SK-N-SH (cell line): Measurements from ENCODE around the gene EEFSEC. TPM values are rescaled to one million over a fixed set of nuclear protein-coding genes. Genes with fewer than 3 reads are reported as not detected.
"Not testable (repeated sequence)": the region's sequence is repeated elsewhere in the genome, so short reads cannot be mapped to it uniquely, and the experiment has no call there.

Experiments
- CTCF ChIA-PET: fragments of 300-600, 350-600 bp; formaldehyde crosslinking; extraction: SDS; loops from one replicate; lab custom pipeline; 2021; lab: Yijun Ruan, JAX
- POLR2A ChIA-PET: fragments of 350-600 bp; sonication (Branson Sonifier 250); formaldehyde crosslinking; extraction: SDS; loops from one replicate; lab custom pipeline; 2020; ENCODE audit warnings: antibody characterized with exemption, inconsistent platforms; lab: Yijun Ruan, JAX
- DNase-seq: peaks from one replicate; pipeline ENCODE4 v3.0.0; 2012
- H2AFZ ChIP-seq: fragments of 200-600 bp; sonication (generic); 2 replicates; pipeline ENCODE4 v1.8.1; 2016; ENCODE audit warnings: antibody characterized with exemption, mild to moderate bottlenecking, low read depth
- H3F3A ChIP-seq: fragments of 200-600 bp; sonication (generic); replicated peaks from 2 replicates; pipeline ENCODE3; 2016; ENCODE audit warnings: antibody characterized with exemption, mild to moderate bottlenecking; ENCODE audit not compliant: insufficient read depth
- H3K27ac ChIP-seq, 2 experiments: fragments of 200-500 bp in 1 of 2; fragments of 200-600 bp in 1 of 2; sonication (Bioruptor generic) in 1 of 2; sonication (generic), shearing (Covaris generic) in 1 of 2; 2 replicates each; pipeline versions ENCODE4 v1.5.1 to v1.6.1; 2014 to 2016; ENCODE audit warnings: low read depth in 2 of 2, inconsistent platforms in 1 of 2, low read length in 1 of 2, mild to moderate bottlenecking in 1 of 2, mixed read lengths in 1 of 2
- H3K27me3 ChIP-seq: fragments of 200-600 bp; sonication (generic), shearing (Covaris generic); 2 replicates; pipeline ENCODE4 v1.6.1; 2016; ENCODE audit warnings: mixed run types; ENCODE audit not compliant: insufficient read depth
- H3K36me3 ChIP-seq, 2 experiments: fragments of 200-500 bp in 1 of 2; fragments of 200-600 bp in 1 of 2; sonication (Bioruptor generic) in 1 of 2; sonication (generic) in 1 of 2; replicated peaks in 1 of 2; 2 replicates each; pipeline versions ENCODE3 to v1.5.1; 2014 to 2016; ENCODE audit warnings: low read length in 1 of 2, mild to moderate bottlenecking in 1 of 2; ENCODE audit not compliant: insufficient read depth in 2 of 2, control insufficient read depth in 1 of 2
- H3K4me1 ChIP-seq, 2 experiments: fragments of 200-500 bp in 1 of 2; fragments of 200-600 bp in 1 of 2; sonication (Bioruptor generic) in 1 of 2; sonication (generic), shearing (Covaris generic) in 1 of 2; 2 replicates each; pipeline versions ENCODE4 v1.5.1 to v1.6.1; 2014 to 2016; ENCODE audit warnings: low read depth in 1 of 2, low read length in 1 of 2, mixed run types in 1 of 2; ENCODE audit not compliant: insufficient read depth in 2 of 2, control insufficient read depth in 1 of 2
- H3K4me2 ChIP-seq: fragments of 200-600 bp; sonication (generic), shearing (Covaris generic); 2 replicates; pipeline ENCODE4 v1.6.1; 2017; ENCODE audit warnings: mixed run types
- H3K4me3 ChIP-seq, 2 experiments: fragments of 200-500 bp in 1 of 2; fragments of 200-600 bp in 1 of 2; sonication (Bioruptor generic) in 1 of 2; sonication (generic), shearing (Covaris generic) in 1 of 2; 2 replicates each; pipeline versions ENCODE4 v1.5.1 to v1.8.1; 2014 to 2016; ENCODE audit warnings: low read depth in 2 of 2, inconsistent platforms in 1 of 2, low read length in 1 of 2, mild to moderate bottlenecking in 1 of 2, mixed read lengths in 1 of 2, moderate library complexity in 1 of 2
- H3K79me2 ChIP-seq: fragments of 200-600 bp; sonication (generic); 2 replicates; pipeline ENCODE4 v1.8.1; 2017; ENCODE audit warnings: mild to moderate bottlenecking; ENCODE audit not compliant: insufficient read depth
- H3K9ac ChIP-seq: fragments of 200-600 bp; sonication (generic); 2 replicates; pipeline ENCODE4 v1.6.1; 2017; ENCODE audit warnings: mixed run types
- H3K9me2 ChIP-seq: fragments of 200-600 bp; sonication (generic); 2 replicates; pipeline ENCODE4 v1.6.1; 2017; ENCODE audit warnings: mixed run types
- H3K9me3 ChIP-seq: fragments of 200-600 bp; sonication (generic); 2 replicates; pipeline ENCODE4 v1.6.1; 2017; ENCODE audit warnings: mixed run types, mild to moderate bottlenecking, moderate library complexity
- H4K20me1 ChIP-seq: fragments of 200-600 bp; sonication (generic); 2 replicates; pipeline ENCODE4 v1.6.1; 2017; ENCODE audit warnings: mild to moderate bottlenecking, mixed run types; ENCODE audit not compliant: insufficient read depth
- ELF1 ChIP-seq: IDR thresholded peaks from 2 replicates; pipeline ENCODE4 v1.4.0; 2012
- EZH2phosphoT487 ChIP-seq: fragments of 200-600 bp; sonication (generic); IDR thresholded peaks from 2 replicates; pipeline ENCODE4 v1.6.1; 2017; ENCODE audit warnings: low read depth, mixed run types, mild to moderate bottlenecking, antibody characterized with exemption, moderate library complexity, borderline replicate concordance
- FOSL2 ChIP-seq: IDR thresholded peaks from 2 replicates; pipeline ENCODE4 v1.4.0; 2012; ENCODE audit warnings: low read depth, mild to moderate bottlenecking, moderate library complexity, borderline replicate concordance
- JUND ChIP-seq: IDR thresholded peaks from 2 replicates; pipeline ENCODE4 v1.4.0; 2012
- POLR2AphosphoS5 ChIP-seq: IDR thresholded peaks from 2 replicates; pipeline ENCODE4 v1.6.1; 2012; ENCODE audit warnings: low read depth, low read length
- RFX5 ChIP-seq: IDR thresholded peaks from 2 replicates; pipeline ENCODE4 v1.6.1; 2012; ENCODE audit warnings: mild to moderate bottlenecking, improper control_type of control experiment, low read length
- SIN3A ChIP-seq: IDR thresholded peaks from 2 replicates; pipeline ENCODE4 v1.6.1; 2012; ENCODE audit warnings: low read depth, mild to moderate bottlenecking, low read length, moderate library complexity, borderline replicate concordance
- TEAD4 ChIP-seq: IDR thresholded peaks from 2 replicates; pipeline ENCODE4 v1.4.0; 2012; ENCODE audit warnings: mild to moderate bottlenecking, borderline replicate concordance; ENCODE audit not compliant: insufficient read depth
- WGBS: methylation state at CpG from one replicate; pipeline ENCODE4 v1.1.6; 2017; ENCODE audit warnings: low lambda C conversion rate; 5-methylcytosine and 5-hydroxymethylcytosine counted together
- polyA plus RNA-seq, 3 experiments: library from polyadenylated mRNA; depleted of rRNA; stranded (reverse); fragments of >200 nt; gene quantifications; 2 replicates each; pipeline ENCODE4 v1.2.3, GENCODE V29; 2012
- TF ChIP-seq, protein P1 (sequence below): IDR thresholded peaks from 2 replicates; pipeline ENCODE4 v1.4.0; 2012; ENCODE audit warnings: low read depth
- TF ChIP-seq, protein P2 (sequence below): IDR thresholded peaks from 2 replicates; pipeline ENCODE4 v1.4.0; 2012; ENCODE audit warnings: low read depth, borderline replicate concordance
- TF ChIP-seq, protein P3 (sequence below): IDR thresholded peaks from 2 replicates; pipeline ENCODE4 v1.6.1; 2012; ENCODE audit warnings: mild to moderate bottlenecking, low read depth, low read length, moderate library complexity
- TF ChIP-seq, protein P4 (sequence below): IDR thresholded peaks from 2 replicates; pipeline ENCODE4 v1.4.0; 2012; ENCODE audit warnings: low read depth, borderline replicate concordance

EEFSEC gene
- polyA plus RNA-seq, 1 of the 3 experiments (the other 2 are of a cell fraction): 12.4 TPM

GRCh38 chr3:128152419-128153155 lies 694 bp upstream of the EEFSEC start:
- ChIA-PET CTCF (interaction anchor here (0.8 to 1.3 kb wide), 6 partner anchors 8 to 57 kb away, joined by 3 to 5 read pairs (median 4); partner anchors contain the start of gene RUVBL1), POLR2A (interaction anchor here (0.6 to 1.9 kb wide), 8 partner anchors 16 to 399 kb away, joined by 3 to 17 read pairs (median 4); partner anchors contain the start of gene RUVBL1)
- Histone ChIP-seq H3K4me3 (peak overlapping the region; percentile 82 to 89), H3K9me2 (no peaks in the 10 kb centered on the region), H3K79me2 (peaks cover 18% of the 10 kb centered on the region), H3K27ac (peak overlapping the region; percentile 76 to 78), H3K36me3 (peaks cover 10 to 16% of the 10 kb centered on the region in 2 experiments), H2AFZ (peak overlapping the region; percentile 99), H4K20me1 (no peaks in the 10 kb centered on the region), H3K9ac (peak overlapping the region; percentile 77; the same call in 1 of the 2 replicates), H3F3A (peaks cover 18% of the 10 kb centered on the region), H3K9me3 (no peaks in the 10 kb centered on the region), H3K4me1 (peaks cover 4% of the 10 kb centered on the region in 2 experiments; a peak in 1 of 4 replicates), H3K4me2 (peak overlapping the region; percentile 69; the same call in 1 of the 2 replicates), H3K27me3 (no peaks in the 10 kb centered on the region)
- peak; percentile 80 for DNase-seq
- TF ChIP-seq, protein P1, sequence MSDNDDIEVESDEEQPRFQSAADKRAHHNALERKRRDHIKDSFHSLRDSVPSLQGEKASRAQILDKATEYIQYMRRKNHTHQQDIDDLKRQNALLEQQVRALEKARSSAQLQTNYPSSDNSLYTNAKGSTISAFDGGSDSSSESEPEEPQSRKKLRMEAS: no peak
- TF ChIP-seq, protein P2, sequence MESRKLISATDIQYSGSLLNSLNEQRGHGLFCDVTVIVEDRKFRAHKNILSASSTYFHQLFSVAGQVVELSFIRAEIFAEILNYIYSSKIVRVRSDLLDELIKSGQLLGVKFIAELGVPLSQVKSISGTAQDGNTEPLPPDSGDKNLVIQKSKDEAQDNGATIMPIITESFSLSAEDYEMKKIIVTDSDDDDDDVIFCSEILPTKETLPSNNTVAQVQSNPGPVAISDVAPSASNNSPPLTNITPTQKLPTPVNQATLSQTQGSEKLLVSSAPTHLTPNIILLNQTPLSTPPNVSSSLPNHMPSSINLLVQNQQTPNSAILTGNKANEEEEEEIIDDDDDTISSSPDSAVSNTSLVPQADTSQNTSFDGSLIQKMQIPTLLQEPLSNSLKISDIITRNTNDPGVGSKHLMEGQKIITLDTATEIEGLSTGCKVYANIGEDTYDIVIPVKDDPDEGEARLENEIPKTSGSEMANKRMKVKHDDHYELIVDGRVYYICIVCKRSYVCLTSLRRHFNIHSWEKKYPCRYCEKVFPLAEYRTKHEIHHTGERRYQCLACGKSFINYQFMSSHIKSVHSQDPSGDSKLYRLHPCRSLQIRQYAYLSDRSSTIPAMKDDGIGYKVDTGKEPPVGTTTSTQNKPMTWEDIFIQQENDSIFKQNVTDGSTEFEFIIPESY: no peak
- no peak for TF ChIP-seq JUND
- TF ChIP-seq, protein P3, sequence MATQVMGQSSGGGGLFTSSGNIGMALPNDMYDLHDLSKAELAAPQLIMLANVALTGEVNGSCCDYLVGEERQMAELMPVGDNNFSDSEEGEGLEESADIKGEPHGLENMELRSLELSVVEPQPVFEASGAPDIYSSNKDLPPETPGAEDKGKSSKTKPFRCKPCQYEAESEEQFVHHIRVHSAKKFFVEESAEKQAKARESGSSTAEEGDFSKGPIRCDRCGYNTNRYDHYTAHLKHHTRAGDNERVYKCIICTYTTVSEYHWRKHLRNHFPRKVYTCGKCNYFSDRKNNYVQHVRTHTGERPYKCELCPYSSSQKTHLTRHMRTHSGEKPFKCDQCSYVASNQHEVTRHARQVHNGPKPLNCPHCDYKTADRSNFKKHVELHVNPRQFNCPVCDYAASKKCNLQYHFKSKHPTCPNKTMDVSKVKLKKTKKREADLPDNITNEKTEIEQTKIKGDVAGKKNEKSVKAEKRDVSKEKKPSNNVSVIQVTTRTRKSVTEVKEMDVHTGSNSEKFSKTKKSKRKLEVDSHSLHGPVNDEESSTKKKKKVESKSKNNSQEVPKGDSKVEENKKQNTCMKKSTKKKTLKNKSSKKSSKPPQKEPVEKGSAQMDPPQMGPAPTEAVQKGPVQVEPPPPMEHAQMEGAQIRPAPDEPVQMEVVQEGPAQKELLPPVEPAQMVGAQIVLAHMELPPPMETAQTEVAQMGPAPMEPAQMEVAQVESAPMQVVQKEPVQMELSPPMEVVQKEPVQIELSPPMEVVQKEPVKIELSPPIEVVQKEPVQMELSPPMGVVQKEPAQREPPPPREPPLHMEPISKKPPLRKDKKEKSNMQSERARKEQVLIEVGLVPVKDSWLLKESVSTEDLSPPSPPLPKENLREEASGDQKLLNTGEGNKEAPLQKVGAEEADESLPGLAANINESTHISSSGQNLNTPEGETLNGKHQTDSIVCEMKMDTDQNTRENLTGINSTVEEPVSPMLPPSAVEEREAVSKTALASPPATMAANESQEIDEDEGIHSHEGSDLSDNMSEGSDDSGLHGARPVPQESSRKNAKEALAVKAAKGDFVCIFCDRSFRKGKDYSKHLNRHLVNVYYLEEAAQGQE: no peak
- TF ChIP-seq TEAD4: no peak
- TF ChIP-seq POLR2AphosphoS5: no peak
- TF ChIP-seq SIN3A: no peak
- TF ChIP-seq ELF1: no peak
- TF ChIP-seq FOSL2: no peak
- TF ChIP-seq, protein P4, sequence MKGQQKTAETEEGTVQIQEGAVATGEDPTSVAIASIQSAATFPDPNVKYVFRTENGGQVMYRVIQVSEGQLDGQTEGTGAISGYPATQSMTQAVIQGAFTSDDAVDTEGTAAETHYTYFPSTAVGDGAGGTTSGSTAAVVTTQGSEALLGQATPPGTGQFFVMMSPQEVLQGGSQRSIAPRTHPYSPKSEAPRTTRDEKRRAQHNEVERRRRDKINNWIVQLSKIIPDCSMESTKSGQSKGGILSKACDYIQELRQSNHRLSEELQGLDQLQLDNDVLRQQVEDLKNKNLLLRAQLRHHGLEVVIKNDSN: no peak
- TF ChIP-seq RFX5: no peak
- no peak for TF ChIP-seq EZH2phosphoT487
- WGBS: 39% methylated on average over 21 of the region's 29 CpGs

DNA sequence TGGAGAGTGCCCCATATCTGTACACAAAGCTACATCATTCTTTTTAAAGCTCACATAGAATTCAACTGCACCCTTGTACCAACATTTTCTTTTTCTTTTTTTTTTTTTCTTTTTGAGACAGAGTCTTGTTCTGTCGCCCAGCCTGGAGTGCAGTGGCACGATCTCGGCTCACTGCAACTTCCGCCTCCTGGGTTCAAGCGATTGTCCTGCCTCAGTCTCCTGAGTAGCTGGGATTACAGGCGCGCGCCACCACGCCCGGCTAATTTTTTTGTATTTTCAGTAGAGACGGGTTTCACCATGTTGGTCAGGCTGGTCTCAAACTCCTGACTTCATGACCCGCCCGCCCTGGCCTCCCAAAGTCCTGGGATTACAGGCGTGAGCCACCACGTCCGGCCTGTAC lies 1.1 kb downstream of the EEFSEC start:
- ChIA-PET CTCF (interaction anchor here (1.0 to 1.3 kb wide), 2 partner anchors 21 to 44 kb away, joined by 3 to 4 read pairs; no protein-coding TSS in a partner anchor), POLR2A (interaction anchor here (1.0 to 1.9 kb wide), 3 partner anchors 14 to 59 kb away, joined by 5 to 8 read pairs (median 5); partner anchors contain the start of gene RUVBL1)

More for the DNA sequence above, 1.1 kb downstream of the EEFSEC start:
- WGBS: 92% methylated on average over 15 of the region's 16 CpGs
- peak overlapping the region in 1 of 2 experiments; percentile 76; a peak in 2 of 4 replicates for H3K27ac ChIP-seq
- H3K79me2 ChIP-seq: peaks cover 18% of the 10 kb centered on the region
- DNase-seq, H3K27me3 ChIP-seq, H3K4me1 ChIP-seq, H4K20me1 ChIP-seq, H3K9me2 ChIP-seq, H3K9me3 ChIP-seq: not testable (repeated sequence)
- peaks cover 18% of the 10 kb centered on the region for H3F3A ChIP-seq
- peak overlapping the region; percentile 77 for H3K9ac ChIP-seq
- H3K36me3 ChIP-seq: peaks cover 16 to 18% of the 10 kb centered on the region in 2 experiments
- peak overlapping the region; percentile 69 for H3K4me2 ChIP-seq
- H2AFZ ChIP-seq: peak overlapping the region; percentile 65; the same call in 1 of the 2 replicates
- peak overlapping the region; percentile 82 to 89 for H3K4me3 ChIP-seq
